HCT116 (cell line): ENCODE data around the gene TNFRSF14. TPM values are rescaled to one million over a fixed set of nuclear protein-coding genes. Genes with fewer than 3 reads are reported as not detected.

Experiments used
- ATAC-seq: fragments of 200-7000 bp; cut with Tn5 transposase; 2 replicates; pipeline ENCODE4 v1.9.1; 2020; ENCODE audit warnings: mild to moderate bottlenecking, moderate library complexity
- BruUV-seq: library from RNA; stranded (reverse); fragments of 400-500 nt; replicated peaks from 2 replicates; lab custom pipeline; 2021; lab: Mats Ljungman, UMichigan
- CTCF ChIA-PET: fragments of 300-600 bp; sonication (Branson Sonifier 250); formaldehyde crosslinking; loops from one replicate; lab custom pipeline; 2021; ENCODE audit warnings: antibody characterized with exemption; lab: Charles Lee
- POLR2A ChIA-PET: fragments of 300-600, 350-600 bp; sonication (Branson Sonifier 250); formaldehyde crosslinking; loops from one replicate; lab custom pipeline; 2021; ENCODE audit warnings: antibody characterized with exemption; lab: Charles Lee
- RAD21 ChIA-PET, 2 experiments: fragments of 300-600 bp; sonication (Branson Sonifier 250); formaldehyde crosslinking; loops; one replicate each; lab custom pipeline; 2023; ENCODE audit warnings: low total read pairs in 2 of 2; ENCODE audit not compliant: uncharacterized antibody in 2 of 2, unreplicated experiment in 2 of 2, low non-redundant PET in 1 of 2; lab: Charles Lee
- DNase-seq: peaks from one replicate; pipeline ENCODE4 v3.0.0-alpha.2; 2010; ENCODE audit warnings: low read depth, low spot score
- H2AFZ ChIP-seq: fragments of 200-600 bp; shearing (Covaris generic), sonication (generic); 2 replicates; pipeline ENCODE4 v1.6.1; 2017; ENCODE audit warnings: low read depth, mixed run types, mixed read lengths, antibody characterized with exemption, low read length; ENCODE audit not compliant: poor library complexity, severe bottlenecking
- H3K27ac ChIP-seq: 2 replicates; pipeline ENCODE4 v1.5.1; 2012; ENCODE audit warnings: low read depth, low read length
- H3K27me3 ChIP-seq: fragments of 200-600 bp; sonication (generic); 2 replicates; pipeline ENCODE4 v1.6.1; 2016; ENCODE audit warnings: mixed run types, low read length, mixed read lengths; ENCODE audit not compliant: insufficient read depth
- H3K36me3 ChIP-seq, 2 experiments: fragments of 200-500 bp in 1 of 2; fragments of 200-600 bp in 1 of 2; sonication (Bioruptor generic) in 1 of 2; sonication (generic) in 1 of 2; 2 replicates each; pipeline versions ENCODE4 v1.5.1 to v1.6.1; 2014 to 2016; ENCODE audit warnings: low read length in 2 of 2, inconsistent platforms in 1 of 2, mixed read lengths in 1 of 2, mixed run types in 1 of 2; ENCODE audit not compliant: insufficient read depth in 2 of 2, control insufficient read depth in 1 of 2
- H3K4me1 ChIP-seq, 2 experiments: fragments of 200-600 bp in 1 of 2; sonication (generic) in 1 of 2; 2 replicates each; pipeline versions ENCODE4 v1.5.1 to v1.6.1; 2012 to 2017; ENCODE audit warnings: low read length in 2 of 2, inconsistent platforms in 1 of 2, mild to moderate bottlenecking in 1 of 2, mixed read lengths in 1 of 2, mixed run types in 1 of 2, moderate library complexity in 1 of 2; ENCODE audit not compliant: insufficient read depth in 2 of 2, control insufficient read depth in 1 of 2
- H3K4me2 ChIP-seq: fragments of 200-600 bp; sonication (generic); 2 replicates; pipeline ENCODE4 v1.6.1; 2017; ENCODE audit warnings: mixed run types, low read length, mixed read lengths
- H3K4me3 ChIP-seq, 2 experiments: fragments of 200-600 bp in 1 of 2; sonication (generic) in 1 of 2; replicated peaks in 1 of 2; 2 replicates each; pipeline ENCODE4 v1.5.1; 2011 to 2016; ENCODE audit warnings: low read length in 2 of 2, control low read depth in 1 of 2, low read depth in 1 of 2, mild to moderate bottlenecking in 1 of 2, mixed read lengths in 1 of 2, mixed run types in 1 of 2
- H3K79me2 ChIP-seq: fragments of 200-600 bp; sonication (generic); 2 replicates; pipeline ENCODE4 v1.6.1; 2017; ENCODE audit warnings: mild to moderate bottlenecking, mixed run types, low read length, moderate library complexity, mixed read lengths; ENCODE audit not compliant: insufficient read depth
- H3K9ac ChIP-seq: fragments of 200-600 bp; sonication (generic); 2 replicates; pipeline ENCODE4 v1.6.1; 2016; ENCODE audit warnings: low read length, mixed read lengths
- H3K9me2 ChIP-seq: fragments of 200-600 bp; sonication (generic), shearing (Covaris generic); 2 replicates; pipeline ENCODE4 v1.6.1; 2017; ENCODE audit warnings: mixed run types, mild to moderate bottlenecking, moderate library complexity; ENCODE audit not compliant: insufficient read depth
- H3K9me3 ChIP-seq, 2 experiments: fragments of 200-500 bp in 1 of 2; fragments of 200-600 bp in 1 of 2; sonication (Bioruptor generic) in 1 of 2; sonication (generic) in 1 of 2; 2 replicates each; pipeline ENCODE4 v1.6.1; 2014 to 2017; ENCODE audit warnings: low read length in 2 of 2, mixed read lengths in 2 of 2, inconsistent platforms in 1 of 2, low read depth in 1 of 2, mild to moderate bottlenecking in 1 of 2, mixed run types in 1 of 2, moderate library complexity in 1 of 2; ENCODE audit not compliant: control insufficient read depth in 1 of 2, insufficient read depth in 1 of 2
- H4K20me1 ChIP-seq: fragments of 200-600 bp; sonication (generic), shearing (Covaris generic); 2 replicates; pipeline ENCODE4 v1.6.1; 2017; ENCODE audit warnings: mixed run types, mild to moderate bottlenecking, moderate library complexity; ENCODE audit not compliant: insufficient read depth
- CEBPB ChIP-seq: IDR thresholded peaks from 2 replicates; pipeline ENCODE4 v1.6.1; 2012; ENCODE audit warnings: low read depth
- EGR1 ChIP-seq: IDR thresholded peaks from 2 replicates; pipeline ENCODE4 v1.6.1; 2012; ENCODE audit warnings: low read depth
- ELF1 ChIP-seq: IDR thresholded peaks from 2 replicates; pipeline ENCODE4 v1.6.1; 2012; ENCODE audit warnings: low read depth, borderline replicate concordance
- EZH2phosphoT487 ChIP-seq: fragments of 200-600 bp; IDR thresholded peaks from 2 replicates; pipeline ENCODE4 v1.6.1; 2018; ENCODE audit warnings: antibody characterized with exemption, borderline replicate concordance
- FOSL1 ChIP-seq: IDR thresholded peaks from 2 replicates; pipeline ENCODE4 v1.6.1; 2012; ENCODE audit warnings: low read depth
- JUND ChIP-seq: IDR thresholded peaks from 2 replicates; pipeline ENCODE4 v1.6.1; 2012
- MAX ChIP-seq: IDR thresholded peaks from 2 replicates; pipeline ENCODE4 v1.6.1; 2012
- POLR2A ChIP-seq: IDR thresholded peaks from 2 replicates; pipeline ENCODE4 v1.7.0; 2011; ENCODE audit warnings: borderline replicate concordance; ENCODE audit not compliant: insufficient read depth, insufficient read length; ENCODE audit errors: extremely low read depth
- SIN3A ChIP-seq: IDR thresholded peaks from 2 replicates; pipeline ENCODE4 v1.6.1; 2012; ENCODE audit warnings: low read depth
- SP1 ChIP-seq: IDR thresholded peaks from 2 replicates; pipeline ENCODE4 v1.6.1; 2012; ENCODE audit warnings: low read depth
- SRF ChIP-seq: IDR thresholded peaks from 2 replicates; pipeline ENCODE4 v1.6.1; 2012; ENCODE audit warnings: low read depth
- ZNF274 ChIP-seq: fragments of 200-500 bp; sonication (Bioruptor generic); IDR thresholded peaks from 2 replicates; pipeline ENCODE4 v1.6.1; 2014; ENCODE audit warnings: mild to moderate bottlenecking, low read depth, low read length, inconsistent platforms
- intact Hi-C: fragments of 100-400 bp; cut with micrococcal nuclease; formaldehyde crosslinking; loops from 2 replicates; pipeline ENCODE4 v1.10.0; 2022
- total RNA-seq: library from RNA; stranded (reverse); gene quantifications from one replicate; pipeline ENCODE4 v1.2.1, GENCODE V29; 2021; ENCODE audit not compliant: unreplicated experiment
- TF ChIP-seq, protein P1 (sequence below): IDR thresholded peaks from 2 replicates; pipeline ENCODE4 v1.6.1; 2012; ENCODE audit warnings: low read depth

TNFRSF14 gene
- total RNA-seq, 1 experiment from 2014 or later, result 0.66 TPM

- DNase-seq, result no peak
- TF ChIP-seq EGR1, result no peak
- no peaks in the 10 kb centered on the region for H3K36me3 ChIP-seq
- peaks cover 0 to 10% of the 10 kb centered on the region in 2 experiments; a peak in 1 of 4 replicates for H3K4me1 ChIP-seq
- intact Hi-C loops, result no loop called here
- ChIA-PET POLR2A (no interaction called here), RAD21 (no interaction called here), CTCF (no interaction called here)
- no peak for ATAC-seq
- no peak overlapping the region for H3K27ac ChIP-seq
- H3K79me2 ChIP-seq, result no peaks in the 10 kb centered on the region; the same call in 1 of the 2 replicates
- no peak overlapping the region for H3K9ac ChIP-seq
- H3K9me3 ChIP-seq, result no peaks in the 10 kb centered on the region
- H3K4me3 ChIP-seq, result no peak overlapping the region
- BruUV-seq, result no TSS peak
- no peak overlapping the region for H2AFZ ChIP-seq
- H3K4me2 ChIP-seq, result no peak overlapping the region
- H3K9me2 ChIP-seq, result no peaks in the 10 kb centered on the region
- H3K27me3 ChIP-seq, result no peaks in the 10 kb centered on the region
- H4K20me1 ChIP-seq, result no peaks in the 10 kb centered on the region
Observed at GRCh38 chr1:2590233-2591141, 34.3 kb downstream of the TNFRSF14 start.

- no peak overlapping the region for H3K27ac ChIP-seq
- no peaks in the 10 kb centered on the region for H4K20me1 ChIP-seq
- H3K9me2 ChIP-seq, result no peaks in the 10 kb centered on the region
- no peaks in the 10 kb centered on the region for H3K36me3 ChIP-seq
- H3K4me2 ChIP-seq, result no peak overlapping the region
- TF ChIP-seq ELF1, result no peak
- no peak for TF ChIP-seq ZNF274
- no peak for TF ChIP-seq FOSL1
- TF ChIP-seq POLR2A, result no peak
- TF ChIP-seq JUND, result no peak
- no peak for TF ChIP-seq CEBPB
- no peak for TF ChIP-seq EZH2phosphoT487
- TF ChIP-seq, protein P1, sequence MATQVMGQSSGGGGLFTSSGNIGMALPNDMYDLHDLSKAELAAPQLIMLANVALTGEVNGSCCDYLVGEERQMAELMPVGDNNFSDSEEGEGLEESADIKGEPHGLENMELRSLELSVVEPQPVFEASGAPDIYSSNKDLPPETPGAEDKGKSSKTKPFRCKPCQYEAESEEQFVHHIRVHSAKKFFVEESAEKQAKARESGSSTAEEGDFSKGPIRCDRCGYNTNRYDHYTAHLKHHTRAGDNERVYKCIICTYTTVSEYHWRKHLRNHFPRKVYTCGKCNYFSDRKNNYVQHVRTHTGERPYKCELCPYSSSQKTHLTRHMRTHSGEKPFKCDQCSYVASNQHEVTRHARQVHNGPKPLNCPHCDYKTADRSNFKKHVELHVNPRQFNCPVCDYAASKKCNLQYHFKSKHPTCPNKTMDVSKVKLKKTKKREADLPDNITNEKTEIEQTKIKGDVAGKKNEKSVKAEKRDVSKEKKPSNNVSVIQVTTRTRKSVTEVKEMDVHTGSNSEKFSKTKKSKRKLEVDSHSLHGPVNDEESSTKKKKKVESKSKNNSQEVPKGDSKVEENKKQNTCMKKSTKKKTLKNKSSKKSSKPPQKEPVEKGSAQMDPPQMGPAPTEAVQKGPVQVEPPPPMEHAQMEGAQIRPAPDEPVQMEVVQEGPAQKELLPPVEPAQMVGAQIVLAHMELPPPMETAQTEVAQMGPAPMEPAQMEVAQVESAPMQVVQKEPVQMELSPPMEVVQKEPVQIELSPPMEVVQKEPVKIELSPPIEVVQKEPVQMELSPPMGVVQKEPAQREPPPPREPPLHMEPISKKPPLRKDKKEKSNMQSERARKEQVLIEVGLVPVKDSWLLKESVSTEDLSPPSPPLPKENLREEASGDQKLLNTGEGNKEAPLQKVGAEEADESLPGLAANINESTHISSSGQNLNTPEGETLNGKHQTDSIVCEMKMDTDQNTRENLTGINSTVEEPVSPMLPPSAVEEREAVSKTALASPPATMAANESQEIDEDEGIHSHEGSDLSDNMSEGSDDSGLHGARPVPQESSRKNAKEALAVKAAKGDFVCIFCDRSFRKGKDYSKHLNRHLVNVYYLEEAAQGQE, result no peak
- TF ChIP-seq SIN3A, result no peak
- no peak for TF ChIP-seq SRF
- TF ChIP-seq SP1, result no peak
- TF ChIP-seq MAX, result no peak
- ChIA-PET CTCF (no interaction called here), POLR2A (no interaction called here), RAD21 (no interaction called here)
- no peak overlapping the region for H3K4me3 ChIP-seq
- peaks cover 0 to 7% of the 10 kb centered on the region in 2 experiments; a peak in 1 of 4 replicates for H3K4me1 ChIP-seq
- H3K79me2 ChIP-seq, result no peaks in the 10 kb centered on the region
- BruUV-seq, result no TSS peak
- H3K27me3 ChIP-seq, result no peaks in the 10 kb centered on the region
- ATAC-seq (no peak), DNase-seq (no peak)
- H3K9ac ChIP-seq, result no peak overlapping the region
- H2AFZ ChIP-seq, result no peak overlapping the region
- intact Hi-C loops, result no loop called here
- H3K9me3 ChIP-seq, result no peaks in the 10 kb centered on the region
Observed at GRCh38 chr1:2591233-2591580, 35.0 kb downstream of the TNFRSF14 start.
